Retinal pigment epithelial cell (primary cell): Measurements from ENCODE around the gene NDE1.

Source experiments
- DNase-seq: peaks from one replicate; pipeline ENCODE4 v3.0.0-alpha.2; 2010; ENCODE audit warnings: low read depth
- H3K4me3 ChIP-seq: 2 replicates; pipeline ENCODE4 v1.5.1; 2011; ENCODE audit warnings: mild to moderate bottlenecking, low read length, control low read depth, moderate library complexity
- TF ChIP-seq, protein P1 (sequence below): conservative IDR thresholded peaks from 2 replicates; pipeline ENCODE4 v1.5.1; 2011; ENCODE audit warnings: low read depth, low read length, control low read depth, inconsistent platforms

NDE1 gene

DNA sequence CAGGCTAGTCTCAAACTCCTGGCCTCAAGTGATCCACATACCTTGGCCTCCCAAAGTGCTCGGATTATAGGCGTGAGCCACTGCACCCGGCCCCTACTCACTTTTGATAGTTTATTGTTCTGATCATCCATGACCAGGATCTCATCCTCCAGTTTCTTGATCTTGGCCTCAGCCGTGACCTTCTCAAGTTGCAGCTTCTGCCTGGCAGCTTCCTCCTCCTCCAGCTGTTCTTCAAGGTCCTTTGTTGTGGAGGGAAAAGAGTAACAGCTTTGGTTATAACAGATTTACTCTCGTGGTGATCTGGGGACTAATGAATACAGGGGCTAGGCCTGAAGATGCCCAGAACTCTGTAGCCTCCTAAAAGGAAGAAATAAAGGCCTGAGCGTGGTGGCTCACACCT lies 89.9 kb downstream of the NDE1 start:
- H3K4me3 ChIP-seq = no peak overlapping the region
- TF ChIP-seq, protein P1, sequence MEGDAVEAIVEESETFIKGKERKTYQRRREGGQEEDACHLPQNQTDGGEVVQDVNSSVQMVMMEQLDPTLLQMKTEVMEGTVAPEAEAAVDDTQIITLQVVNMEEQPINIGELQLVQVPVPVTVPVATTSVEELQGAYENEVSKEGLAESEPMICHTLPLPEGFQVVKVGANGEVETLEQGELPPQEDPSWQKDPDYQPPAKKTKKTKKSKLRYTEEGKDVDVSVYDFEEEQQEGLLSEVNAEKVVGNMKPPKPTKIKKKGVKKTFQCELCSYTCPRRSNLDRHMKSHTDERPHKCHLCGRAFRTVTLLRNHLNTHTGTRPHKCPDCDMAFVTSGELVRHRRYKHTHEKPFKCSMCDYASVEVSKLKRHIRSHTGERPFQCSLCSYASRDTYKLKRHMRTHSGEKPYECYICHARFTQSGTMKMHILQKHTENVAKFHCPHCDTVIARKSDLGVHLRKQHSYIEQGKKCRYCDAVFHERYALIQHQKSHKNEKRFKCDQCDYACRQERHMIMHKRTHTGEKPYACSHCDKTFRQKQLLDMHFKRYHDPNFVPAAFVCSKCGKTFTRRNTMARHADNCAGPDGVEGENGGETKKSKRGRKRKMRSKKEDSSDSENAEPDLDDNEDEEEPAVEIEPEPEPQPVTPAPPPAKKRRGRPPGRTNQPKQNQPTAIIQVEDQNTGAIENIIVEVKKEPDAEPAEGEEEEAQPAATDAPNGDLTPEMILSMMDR = no peak
- no peak for DNase-seq

DNA sequence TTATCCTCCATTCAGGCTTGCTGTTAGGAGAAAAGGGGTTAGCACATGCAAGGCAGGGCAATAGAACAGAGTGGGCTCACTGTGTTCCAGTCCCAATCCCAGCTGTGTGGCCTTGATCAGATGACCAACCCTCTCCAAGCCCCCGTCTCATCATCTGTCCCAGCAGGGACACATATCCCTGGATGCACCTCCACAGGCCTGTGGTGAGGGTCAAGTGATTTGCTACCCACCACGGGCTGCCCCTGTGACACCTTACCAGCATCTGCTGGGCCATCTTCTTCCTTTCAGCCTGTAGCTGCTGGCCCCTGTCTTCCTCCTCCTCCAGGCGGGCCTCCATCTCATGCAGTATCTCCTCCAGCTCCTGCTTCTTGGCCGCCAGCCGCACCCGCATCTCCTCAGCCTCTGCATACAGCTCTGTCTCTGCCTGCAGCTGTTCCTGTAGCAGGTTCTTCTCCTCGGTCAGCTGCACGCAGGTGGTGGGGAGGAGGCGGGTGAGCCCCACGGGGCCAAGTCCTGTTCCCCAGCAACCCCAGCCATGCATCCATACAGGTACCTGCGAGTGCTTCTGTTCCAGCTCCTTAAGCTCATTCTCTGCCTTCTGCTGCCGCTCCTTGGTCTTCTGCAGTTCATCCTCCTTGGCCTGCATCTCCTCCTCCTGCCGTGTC lies 91.3 kb downstream of the NDE1 start:
- TF ChIP-seq, protein P1 = no peak
- no peak for DNase-seq
- H3K4me3 ChIP-seq = no peak overlapping the region

DNA sequence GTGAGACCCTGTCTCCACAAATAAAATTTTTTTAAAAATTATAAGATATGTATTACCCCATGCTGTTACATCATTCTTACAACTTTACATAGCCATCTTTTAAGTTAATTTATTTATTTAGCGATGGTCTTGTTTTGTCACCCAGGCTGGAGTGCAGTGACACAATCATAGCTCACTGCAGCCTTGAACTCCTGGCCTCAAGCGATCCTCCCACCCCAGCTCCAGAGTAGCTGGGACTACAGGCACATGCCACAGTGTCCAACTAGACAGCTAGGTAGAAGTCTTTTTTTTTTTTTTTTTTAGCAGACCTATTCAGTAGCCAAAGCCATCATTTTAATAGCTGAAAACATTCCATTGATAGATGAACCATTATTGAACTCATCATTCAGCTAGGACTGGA lies 92.7 kb downstream of the NDE1 start:
- TF ChIP-seq, protein P1 = no peak
- no peak for DNase-seq
- H3K4me3 ChIP-seq = no peak overlapping the region

DNA sequence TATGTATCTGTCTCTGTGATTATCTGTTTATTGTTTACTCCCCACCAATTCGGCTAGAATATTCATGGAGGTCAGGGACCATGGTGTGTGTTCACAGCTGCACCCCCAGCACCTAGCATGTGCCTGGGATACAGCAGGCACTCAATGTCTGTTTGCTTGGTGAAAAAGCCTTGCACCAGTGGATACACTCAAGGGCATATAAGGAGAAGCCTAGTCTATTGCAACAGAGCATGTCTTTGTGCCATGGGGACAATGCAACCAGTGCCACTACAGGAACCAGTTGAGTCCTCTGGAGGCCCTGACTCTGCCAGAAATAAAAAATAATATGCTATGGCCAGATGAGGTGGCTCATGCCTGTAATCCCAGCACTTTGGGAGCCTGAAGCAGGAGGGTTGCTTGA lies 93.6 kb downstream of the NDE1 start:
- TF ChIP-seq, protein P1 = no peak
- DNase-seq = no peak
- no peak overlapping the region for H3K4me3 ChIP-seq

DNA sequence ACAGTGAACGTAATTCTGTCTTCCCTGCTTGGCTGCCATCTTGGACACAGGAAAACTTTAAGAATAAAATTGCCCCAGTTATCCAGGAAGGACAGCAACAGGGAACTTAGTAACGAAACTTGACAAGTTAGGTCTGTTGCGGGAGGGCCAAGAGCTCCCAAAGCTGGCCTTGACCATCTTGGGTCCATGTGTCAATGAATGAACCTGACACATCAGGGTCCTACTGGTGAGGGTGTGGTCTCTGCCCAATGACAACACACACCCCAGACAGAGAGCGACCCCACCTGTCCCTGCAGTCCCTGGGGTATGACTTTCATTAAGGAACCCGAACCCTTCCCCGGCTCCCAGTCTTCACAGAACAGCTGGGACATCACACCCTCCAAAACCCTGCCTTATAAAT lies 96.3 kb downstream of the NDE1 start:
- no peak overlapping the region for H3K4me3 ChIP-seq
- DNase-seq = no peak
- TF ChIP-seq, protein P1 = no peak

DNA sequence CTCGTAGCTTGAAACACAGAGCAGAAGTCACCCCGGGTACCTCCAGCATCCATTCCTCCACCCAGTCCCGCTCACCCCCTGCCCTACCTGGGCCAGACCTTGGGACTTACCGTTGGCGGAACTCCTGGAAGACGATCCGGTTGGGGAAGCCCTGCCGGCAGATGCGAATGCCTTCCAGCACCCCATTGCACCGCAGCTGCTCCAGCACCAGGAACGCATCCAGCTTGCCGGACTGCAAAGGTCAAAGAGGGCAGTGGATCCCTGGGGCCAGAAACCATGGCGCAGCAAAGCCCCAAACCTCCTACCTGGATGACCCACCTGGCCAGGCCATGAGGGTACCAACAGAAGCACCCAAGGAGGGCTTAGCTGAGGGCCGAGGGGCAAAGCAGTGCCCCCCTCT lies 97.9 kb downstream of the NDE1 start:
- TF ChIP-seq, protein P1 = no peak

DNA sequence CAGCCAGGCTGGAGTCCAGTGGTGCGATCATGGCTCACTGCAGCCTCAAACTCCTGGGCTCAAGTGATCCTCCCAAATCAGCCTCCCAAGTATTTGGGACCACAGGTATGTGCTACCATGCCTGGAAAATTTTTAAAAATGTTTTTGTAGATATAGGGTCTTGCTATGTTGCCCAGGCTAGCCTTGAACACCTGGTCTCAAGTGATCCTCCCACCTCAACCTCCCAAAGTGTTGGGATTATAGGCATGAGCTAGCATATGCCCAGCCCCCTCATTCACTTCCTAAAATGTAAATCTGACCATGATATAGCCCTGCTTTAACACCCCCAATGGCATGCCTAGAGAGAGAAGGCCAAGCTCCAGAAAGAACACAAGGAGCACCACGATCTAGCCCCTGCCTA lies 98.6 kb downstream of the NDE1 start:
- no peak for DNase-seq
- H3K4me3 ChIP-seq = no peak overlapping the region
- TF ChIP-seq, protein P1 = no peak

More for the DNA sequence above, 97.9 kb downstream of the NDE1 start:
- no peak overlapping the region for H3K4me3 ChIP-seq
- no peak for DNase-seq
